K562 (cell line): ENCODE results near the gene ADAM30. TPM values are rescaled to one million over a fixed set of nuclear protein-coding genes. Genes with fewer than 3 reads are reported as not detected.

ENCODE experiments used
- ARHGAP35 ChIP-seq: fragments of 450-650 bp; IDR thresholded peaks from 2 replicates; pipeline ENCODE4 v1.6.1; 2018; ENCODE audit not compliant: partially characterized antibody
- DMBX1 ChIP-seq: fragments of 250-450 bp; sonication (Bioruptor Pico); IDR thresholded peaks from 2 replicates; pipeline ENCODE4 v1.8.0; 2022; ENCODE audit warnings: inconsistent platforms, mild to moderate bottlenecking, moderate library complexity, borderline replicate concordance
- FOSL1 ChIP-seq: fragments of 200-800 bp; sonication (Bioruptor generic); conservative IDR thresholded peaks from 2 replicates; pipeline ENCODE4 v1.6.1; 2016; ENCODE audit warnings: missing genetic modification characterization, missing compliant biosample characterization
- MEF2A ChIP-seq: IDR thresholded peaks from 2 replicates; pipeline ENCODE4 v1.6.1; 2011; ENCODE audit warnings: low read depth, mild to moderate bottlenecking, low read length, moderate library complexity; ENCODE audit not compliant: control insufficient read depth
- PML ChIP-seq: IDR thresholded peaks from 2 replicates; pipeline ENCODE4 v1.6.1; 2012; ENCODE audit warnings: low read length, inconsistent platforms
- RUNX1 ChIP-seq: sonication (generic); IDR thresholded peaks from 2 replicates; pipeline ENCODE4 v1.6.1; 2016; ENCODE audit warnings: antibody characterized with exemption, low read depth
- TARDBP ChIP-seq: fragments of 450-650 bp; IDR thresholded peaks from 2 replicates; pipeline ENCODE4 v1.6.1; 2016
- XRCC4 ChIP-seq: IDR thresholded peaks from one replicate; pipeline ENCODE4 v1.6.1; 2011; ENCODE audit not compliant: insufficient read depth, insufficient read length; ENCODE audit errors: extremely low read depth
- XRCC5 ChIP-seq: fragments of 200-400 bp; formaldehyde crosslinking; IDR thresholded peaks from 2 replicates; pipeline ENCODE4 v1.6.1; 2017; ENCODE audit warnings: low read depth, mild to moderate bottlenecking, low read length
- ZC3H8 ChIP-seq: fragments of 450-650 bp; IDR thresholded peaks from 2 replicates; pipeline ENCODE4 v1.6.1; 2017
- polyA plus RNA-seq, 8 experiments: library from polyadenylated mRNA; depleted of rRNA in 4 of 8; stranded (reverse) in 5 of 8; unstranded in 3 of 8; fragments of >200 nt; fragmentation: Nextera tagmentation in 2 of 8; fragmentation: Illumina TruSeq in 1 of 8; extraction: Ambion mirVana in 2 of 8; extraction: Trizol in 1 of 8; gene quantifications; 2 replicates each; pipeline versions ENCODE4 v1.2.1 to v1.2.3, GENCODE V29; 2011 to 2014; ENCODE audit warnings: inconsistent platforms in 1 of 8, missing spikeins in 1 of 8
- total RNA-seq, 7 experiments: library from RNA; depleted of rRNA in 6 of 7; stranded (reverse); fragments of >200 nt in 6 of 7; fragmentation: Illumina TruSeq in 2 of 7; extraction: Trizol in 2 of 7; gene quantifications; 2 replicates each; pipeline versions ENCODE4 v1.2.1 to v1.2.3, GENCODE V29; 2011 to 2021; ENCODE audit warnings: low replicate concordance in 1 of 7
- TF ChIP-seq, protein P1 (sequence below), 2 experiments: fragments of 450-650 bp; conservative IDR thresholded peaks; 2 replicates each; pipeline ENCODE4 v1.6.1; 2017; ENCODE audit warnings: mild to moderate bottlenecking in 2 of 2, moderate library complexity in 2 of 2
- TF ChIP-seq, protein P2 (sequence below): IDR thresholded peaks from 2 replicates; pipeline ENCODE4 v1.6.1; 2011; ENCODE audit not compliant: insufficient read length; ENCODE audit errors: extremely low read depth
- TF ChIP-seq, protein P3 (sequence below): fragments of 450-650 bp; IDR thresholded peaks from 2 replicates; pipeline ENCODE4 v1.6.1; 2016; ENCODE audit warnings: mild to moderate bottlenecking
- TF ChIP-seq, protein P4 (sequence below): fragments of 450-650 bp; IDR thresholded peaks from 2 replicates; pipeline ENCODE4 v1.6.1; 2016; ENCODE audit warnings: missing biosample characterization, missing genetic modification characterization
- TF ChIP-seq, protein P5 (sequence below), 2 experiments: fragments of 450-650 bp; IDR thresholded peaks; 2 replicates each; pipeline ENCODE4 v1.6.1; 2016; ENCODE audit warnings: mild to moderate bottlenecking in 2 of 2, borderline replicate concordance in 1 of 2, low read depth in 1 of 2, moderate library complexity in 1 of 2

ADAM30 gene
- total and polyA plus RNA-seq, 9 of the 15 experiments (the other 6 are each of a cell fraction or from before 2014, with no cell fraction given), result not detected

DNA sequence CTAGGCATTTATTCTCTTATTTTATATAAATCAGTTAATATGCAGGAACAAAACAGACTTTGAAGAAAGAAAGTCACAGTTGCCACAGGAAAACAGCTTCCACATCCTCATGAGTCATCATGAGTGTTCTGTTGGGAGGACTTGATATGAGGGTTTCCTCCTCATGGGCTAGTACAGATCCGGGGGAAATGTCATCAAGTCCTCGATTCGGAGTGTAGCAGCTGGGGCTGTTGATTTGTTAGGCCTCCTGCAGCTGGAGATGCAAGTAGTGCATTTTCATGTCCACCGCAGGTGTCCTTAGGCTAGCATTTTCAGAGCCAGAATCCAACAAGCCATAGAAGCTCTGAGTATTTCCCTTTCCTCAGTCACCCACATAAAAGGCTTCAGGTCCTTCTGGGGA is 36.7 kb downstream of the ADAM30 start (continued):
- TF ChIP-seq, protein P1, sequence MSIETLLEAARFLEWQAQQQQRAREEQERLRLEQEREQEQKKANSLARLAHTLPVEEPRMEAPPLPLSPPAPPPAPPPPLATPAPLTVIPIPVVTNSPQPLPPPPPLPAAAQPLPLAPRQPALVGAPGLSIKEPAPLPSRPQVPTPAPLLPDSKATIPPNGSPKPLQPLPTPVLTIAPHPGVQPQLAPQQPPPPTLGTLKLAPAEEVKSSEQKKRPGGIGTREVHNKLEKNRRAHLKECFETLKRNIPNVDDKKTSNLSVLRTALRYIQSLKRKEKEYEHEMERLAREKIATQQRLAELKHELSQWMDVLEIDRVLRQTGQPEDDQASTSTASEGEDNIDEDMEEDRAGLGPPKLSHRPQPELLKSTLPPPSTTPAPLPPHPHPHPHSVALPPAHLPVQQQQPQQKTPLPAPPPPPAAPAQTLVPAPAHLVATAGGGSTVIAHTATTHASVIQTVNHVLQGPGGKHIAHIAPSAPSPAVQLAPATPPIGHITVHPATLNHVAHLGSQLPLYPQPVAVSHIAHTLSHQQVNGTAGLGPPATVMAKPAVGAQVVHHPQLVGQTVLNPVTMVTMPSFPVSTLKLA (conservative IDR thresholded peaks at IDR 0.05), result peak; percentile 12 to 59; a peak in 2 of 4 replicates
- TF ChIP-seq RUNX1, result 0 out of 2 replicates have a peak, but pooled peaks have one; percentile 54
- no peak for TF ChIP-seq MEF2A
- TF ChIP-seq ARHGAP35, result no peak
- TF ChIP-seq, protein P2, sequence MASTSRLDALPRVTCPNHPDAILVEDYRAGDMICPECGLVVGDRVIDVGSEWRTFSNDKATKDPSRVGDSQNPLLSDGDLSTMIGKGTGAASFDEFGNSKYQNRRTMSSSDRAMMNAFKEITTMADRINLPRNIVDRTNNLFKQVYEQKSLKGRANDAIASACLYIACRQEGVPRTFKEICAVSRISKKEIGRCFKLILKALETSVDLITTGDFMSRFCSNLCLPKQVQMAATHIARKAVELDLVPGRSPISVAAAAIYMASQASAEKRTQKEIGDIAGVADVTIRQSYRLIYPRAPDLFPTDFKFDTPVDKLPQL, result no peak
- TF ChIP-seq XRCC4, result no peak
- TF ChIP-seq, protein P3, sequence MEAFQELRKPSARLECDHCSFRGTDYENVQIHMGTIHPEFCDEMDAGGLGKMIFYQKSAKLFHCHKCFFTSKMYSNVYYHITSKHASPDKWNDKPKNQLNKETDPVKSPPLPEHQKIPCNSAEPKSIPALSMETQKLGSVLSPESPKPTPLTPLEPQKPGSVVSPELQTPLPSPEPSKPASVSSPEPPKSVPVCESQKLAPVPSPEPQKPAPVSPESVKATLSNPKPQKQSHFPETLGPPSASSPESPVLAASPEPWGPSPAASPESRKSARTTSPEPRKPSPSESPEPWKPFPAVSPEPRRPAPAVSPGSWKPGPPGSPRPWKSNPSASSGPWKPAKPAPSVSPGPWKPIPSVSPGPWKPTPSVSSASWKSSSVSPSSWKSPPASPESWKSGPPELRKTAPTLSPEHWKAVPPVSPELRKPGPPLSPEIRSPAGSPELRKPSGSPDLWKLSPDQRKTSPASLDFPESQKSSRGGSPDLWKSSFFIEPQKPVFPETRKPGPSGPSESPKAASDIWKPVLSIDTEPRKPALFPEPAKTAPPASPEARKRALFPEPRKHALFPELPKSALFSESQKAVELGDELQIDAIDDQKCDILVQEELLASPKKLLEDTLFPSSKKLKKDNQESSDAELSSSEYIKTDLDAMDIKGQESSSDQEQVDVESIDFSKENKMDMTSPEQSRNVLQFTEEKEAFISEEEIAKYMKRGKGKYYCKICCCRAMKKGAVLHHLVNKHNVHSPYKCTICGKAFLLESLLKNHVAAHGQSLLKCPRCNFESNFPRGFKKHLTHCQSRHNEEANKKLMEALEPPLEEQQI, result no peak
- TF ChIP-seq TARDBP, result no peak
- TF ChIP-seq FOSL1, result peak; percentile 98
- TF ChIP-seq, protein P4, sequence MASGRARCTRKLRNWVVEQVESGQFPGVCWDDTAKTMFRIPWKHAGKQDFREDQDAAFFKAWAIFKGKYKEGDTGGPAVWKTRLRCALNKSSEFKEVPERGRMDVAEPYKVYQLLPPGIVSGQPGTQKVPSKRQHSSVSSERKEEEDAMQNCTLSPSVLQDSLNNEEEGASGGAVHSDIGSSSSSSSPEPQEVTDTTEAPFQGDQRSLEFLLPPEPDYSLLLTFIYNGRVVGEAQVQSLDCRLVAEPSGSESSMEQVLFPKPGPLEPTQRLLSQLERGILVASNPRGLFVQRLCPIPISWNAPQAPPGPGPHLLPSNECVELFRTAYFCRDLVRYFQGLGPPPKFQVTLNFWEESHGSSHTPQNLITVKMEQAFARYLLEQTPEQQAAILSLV, result no peak
- peak; percentile 44; the same call in 1 of the 2 replicates for TF ChIP-seq PML
- TF ChIP-seq, protein P5, sequence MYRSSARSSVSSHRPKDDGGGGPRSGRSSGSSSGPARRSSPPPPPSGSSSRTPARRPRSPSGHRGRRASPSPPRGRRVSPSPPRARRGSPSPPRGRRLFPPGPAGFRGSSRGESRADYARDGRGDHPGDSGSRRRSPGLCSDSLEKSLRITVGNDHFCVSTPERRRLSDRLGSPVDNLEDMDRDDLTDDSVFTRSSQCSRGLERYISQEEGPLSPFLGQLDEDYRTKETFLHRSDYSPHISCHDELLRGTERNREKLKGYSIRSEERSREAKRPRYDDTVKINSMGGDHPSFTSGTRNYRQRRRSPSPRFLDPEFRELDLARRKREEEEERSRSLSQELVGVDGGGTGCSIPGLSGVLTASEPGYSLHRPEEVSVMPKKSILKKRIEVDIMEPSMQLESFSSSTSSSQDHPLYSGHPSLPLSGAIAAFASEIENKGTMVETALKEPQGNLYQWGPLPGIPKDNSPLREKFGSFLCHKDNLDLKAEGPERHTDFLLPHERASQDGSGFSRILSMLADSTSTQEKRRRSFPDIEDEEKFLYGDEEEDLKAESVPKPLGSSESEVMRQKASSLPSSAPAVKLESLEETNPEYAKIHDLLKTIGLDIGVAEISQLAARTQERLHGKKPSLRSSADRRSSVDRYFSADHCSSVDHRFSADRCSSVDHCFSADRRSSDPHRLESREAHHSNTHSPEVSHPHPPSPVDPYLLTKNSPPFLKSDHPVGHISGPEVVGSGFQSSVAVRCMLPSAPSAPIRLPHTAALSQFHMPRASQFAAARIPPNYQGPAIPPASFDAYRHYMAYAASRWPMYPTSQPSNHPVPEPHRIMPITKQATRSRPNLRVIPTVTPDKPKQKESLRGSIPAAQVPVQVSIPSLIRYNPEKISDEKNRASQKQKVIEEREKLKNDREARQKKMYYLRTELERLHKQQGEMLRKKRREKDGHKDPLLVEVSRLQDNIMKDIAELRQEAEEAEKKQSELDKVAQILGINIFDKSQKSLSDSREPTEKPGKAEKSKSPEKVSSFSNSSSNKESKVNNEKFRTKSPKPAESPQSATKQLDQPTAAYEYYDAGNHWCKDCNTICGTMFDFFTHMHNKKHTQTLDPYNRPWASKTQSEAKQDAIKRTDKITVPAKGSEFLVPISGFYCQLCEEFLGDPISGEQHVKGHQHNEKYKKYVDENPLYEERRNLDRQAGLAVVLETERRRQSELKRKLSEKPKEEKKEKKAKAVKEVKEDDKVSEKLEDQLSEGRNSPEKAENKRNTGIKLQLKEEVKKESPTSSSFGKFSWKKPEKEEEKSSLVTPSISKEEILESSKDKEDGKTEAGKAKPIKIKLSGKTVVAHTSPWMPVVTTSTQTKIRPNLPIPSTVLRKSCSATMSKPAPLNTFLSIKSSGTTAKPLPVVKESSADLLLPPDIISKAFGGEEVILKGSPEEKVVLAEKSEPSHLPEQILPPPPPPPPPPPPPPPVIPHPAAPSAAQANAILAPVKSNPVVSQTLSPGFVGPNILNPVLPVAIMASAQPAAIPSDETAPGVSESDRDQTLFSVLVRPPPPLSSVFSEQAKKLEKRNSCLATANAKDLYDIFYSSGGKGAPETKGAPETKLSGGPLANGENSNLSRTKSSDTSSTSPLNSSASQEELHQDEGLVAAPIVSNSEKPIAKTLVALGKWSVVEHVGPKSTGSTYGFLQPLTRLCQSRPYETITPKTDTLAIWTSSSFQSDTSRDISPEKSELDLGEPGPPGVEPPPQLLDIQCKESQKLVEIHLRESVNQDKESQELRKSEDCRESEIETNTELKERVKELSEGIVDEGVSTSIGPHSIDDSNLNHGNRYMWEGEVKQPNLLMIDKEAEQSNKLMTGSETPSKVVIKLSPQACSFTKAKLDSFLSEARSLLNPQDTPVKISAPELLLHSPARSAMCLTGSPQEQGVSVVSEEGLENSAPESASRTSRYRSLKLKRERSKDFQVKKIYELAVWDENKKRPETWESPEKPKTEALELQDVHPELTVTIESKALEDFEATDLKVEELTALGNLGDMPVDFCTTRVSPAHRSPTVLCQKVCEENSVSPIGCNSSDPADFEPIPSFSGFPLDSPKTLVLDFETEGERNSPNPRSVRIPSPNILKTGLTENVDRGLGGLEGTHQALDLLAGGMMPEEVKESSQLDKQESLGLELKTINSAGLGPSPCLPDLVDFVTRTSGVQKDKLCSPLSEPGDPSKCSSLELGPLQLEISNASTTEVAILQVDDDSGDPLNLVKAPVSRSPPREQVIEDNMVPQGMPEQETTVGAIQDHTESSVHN (IDR thresholded peaks at IDR 0.05; ENCODE audit: borderline replicate concordance in 1 of 2, low read depth in 1 of 2), result no peak
- no peak for TF ChIP-seq ZC3H8
- peak; percentile 71 for TF ChIP-seq DMBX1
- TF ChIP-seq XRCC5, result no peak
